Measurements from ENCODE around the gene SGCA.

Gene SGCA

DNA sequence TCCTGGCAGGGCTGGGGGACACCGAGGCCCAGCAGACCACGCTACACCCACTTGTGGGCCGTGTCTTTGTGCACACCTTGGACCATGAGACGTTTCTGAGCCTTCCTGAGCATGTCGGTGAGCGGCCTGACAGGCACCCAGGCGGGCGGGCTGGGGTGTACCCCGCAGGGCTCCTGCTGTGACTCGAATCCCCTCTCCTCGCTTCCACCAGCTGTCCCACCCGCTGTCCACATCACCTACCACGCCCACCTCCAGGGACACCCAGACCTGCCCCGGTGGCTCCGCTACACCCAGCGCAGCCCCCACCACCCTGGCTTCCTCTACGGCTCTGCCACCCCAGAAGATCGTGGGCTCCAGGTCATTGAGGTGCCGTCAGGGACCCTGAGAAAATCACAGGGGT, 1.6 kb downstream of the SGCA start:
- CTCF ChIA-PET, result interaction anchor here (0.6 to 9.6 kb wide), 6 partner anchors 11 to 129 kb away, joined by 3 to 174 read pairs (median 44); no protein-coding TSS in a partner anchor
- POLR2A ChIA-PET, result interaction anchor here (2.7 kb wide), 1 partner anchor 10 kb away, joined by 10 read pairs; no protein-coding TSS in a partner anchor
- Histone ChIP-seq H3K36me3 (ENCODE audit: control insufficient read depth in 2 of 2, insufficient read depth in 1 of 2, low read length in 2 of 2) (no peaks in the 10 kb centered on the region), H3K9me3 (ENCODE audit: control insufficient read depth, insufficient read depth, low read depth, low read length) (no peaks in the 10 kb centered on the region), H3K4me1 (ENCODE audit: control insufficient read depth, insufficient read depth, low read length) (no peaks in the 10 kb centered on the region), H3K4me3 (ENCODE audit: low read depth, low read length) (no peak overlapping the region), H3K27ac (ENCODE audit: extremely low read depth, low read depth, low read length) (no peak overlapping the region)
- TF ChIP-seq ZSCAN23 (tag by site-specific recombination; IDR thresholded peaks at IDR 0.05), result no peak
- no peak for TF ChIP-seq ZNF202 (tag by site-specific recombination; IDR thresholded peaks at IDR 0.05; ENCODE audit: borderline replicate concordance)
- no peak for TF ChIP-seq ZNF133 (tag by site-specific recombination; IDR thresholded peaks at IDR 0.05)
- TF ChIP-seq, protein P1, sequence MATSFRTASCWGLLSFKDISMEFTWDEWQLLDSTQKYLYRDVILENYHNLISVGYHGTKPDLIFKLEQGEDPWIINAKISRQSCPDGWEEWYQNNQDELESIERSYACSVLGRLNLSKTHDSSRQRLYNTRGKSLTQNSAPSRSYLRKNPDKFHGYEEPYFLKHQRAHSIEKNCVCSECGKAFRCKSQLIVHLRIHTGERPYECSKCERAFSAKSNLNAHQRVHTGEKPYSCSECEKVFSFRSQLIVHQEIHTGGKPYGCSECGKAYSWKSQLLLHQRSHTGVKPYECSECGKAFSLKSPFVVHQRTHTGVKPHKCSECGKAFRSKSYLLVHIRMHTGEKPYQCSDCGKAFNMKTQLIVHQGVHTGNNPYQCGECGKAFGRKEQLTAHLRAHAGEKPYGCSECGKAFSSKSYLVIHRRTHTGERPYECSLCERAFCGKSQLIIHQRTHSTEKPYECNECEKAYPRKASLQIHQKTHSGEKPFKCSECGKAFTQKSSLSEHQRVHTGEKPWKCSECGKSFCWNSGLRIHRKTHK (tag by site-specific recombination; IDR thresholded peaks at IDR 0.05), result no peak
- TF ChIP-seq, protein P2, sequence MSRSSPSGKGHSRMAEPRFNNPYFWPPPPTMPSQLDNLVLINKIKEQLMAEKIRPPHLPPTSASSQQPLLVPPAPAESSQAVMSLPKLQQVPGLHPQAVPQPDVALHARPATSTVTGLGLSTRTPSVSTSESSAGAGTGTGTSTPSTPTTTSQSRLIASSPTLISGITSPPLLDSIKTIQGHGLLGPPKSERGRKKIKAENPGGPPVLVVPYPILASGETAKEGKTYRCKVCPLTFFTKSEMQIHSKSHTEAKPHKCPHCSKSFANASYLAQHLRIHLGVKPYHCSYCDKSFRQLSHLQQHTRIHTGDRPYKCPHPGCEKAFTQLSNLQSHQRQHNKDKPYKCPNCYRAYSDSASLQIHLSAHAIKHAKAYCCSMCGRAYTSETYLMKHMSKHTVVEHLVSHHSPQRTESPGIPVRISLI (tag by site-specific recombination; IDR thresholded peaks at IDR 0.05), result no peak
- TF ChIP-seq ZNF239 (tag by site-specific recombination; IDR thresholded peaks at IDR 0.05), result no peak
- TF ChIP-seq, protein P3, sequence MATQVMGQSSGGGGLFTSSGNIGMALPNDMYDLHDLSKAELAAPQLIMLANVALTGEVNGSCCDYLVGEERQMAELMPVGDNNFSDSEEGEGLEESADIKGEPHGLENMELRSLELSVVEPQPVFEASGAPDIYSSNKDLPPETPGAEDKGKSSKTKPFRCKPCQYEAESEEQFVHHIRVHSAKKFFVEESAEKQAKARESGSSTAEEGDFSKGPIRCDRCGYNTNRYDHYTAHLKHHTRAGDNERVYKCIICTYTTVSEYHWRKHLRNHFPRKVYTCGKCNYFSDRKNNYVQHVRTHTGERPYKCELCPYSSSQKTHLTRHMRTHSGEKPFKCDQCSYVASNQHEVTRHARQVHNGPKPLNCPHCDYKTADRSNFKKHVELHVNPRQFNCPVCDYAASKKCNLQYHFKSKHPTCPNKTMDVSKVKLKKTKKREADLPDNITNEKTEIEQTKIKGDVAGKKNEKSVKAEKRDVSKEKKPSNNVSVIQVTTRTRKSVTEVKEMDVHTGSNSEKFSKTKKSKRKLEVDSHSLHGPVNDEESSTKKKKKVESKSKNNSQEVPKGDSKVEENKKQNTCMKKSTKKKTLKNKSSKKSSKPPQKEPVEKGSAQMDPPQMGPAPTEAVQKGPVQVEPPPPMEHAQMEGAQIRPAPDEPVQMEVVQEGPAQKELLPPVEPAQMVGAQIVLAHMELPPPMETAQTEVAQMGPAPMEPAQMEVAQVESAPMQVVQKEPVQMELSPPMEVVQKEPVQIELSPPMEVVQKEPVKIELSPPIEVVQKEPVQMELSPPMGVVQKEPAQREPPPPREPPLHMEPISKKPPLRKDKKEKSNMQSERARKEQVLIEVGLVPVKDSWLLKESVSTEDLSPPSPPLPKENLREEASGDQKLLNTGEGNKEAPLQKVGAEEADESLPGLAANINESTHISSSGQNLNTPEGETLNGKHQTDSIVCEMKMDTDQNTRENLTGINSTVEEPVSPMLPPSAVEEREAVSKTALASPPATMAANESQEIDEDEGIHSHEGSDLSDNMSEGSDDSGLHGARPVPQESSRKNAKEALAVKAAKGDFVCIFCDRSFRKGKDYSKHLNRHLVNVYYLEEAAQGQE (tag by site-specific recombination; IDR thresholded peaks at IDR 0.05), result no peak
- no peak for TF ChIP-seq ZNF266 (tag by site-specific recombination; IDR thresholded peaks at IDR 0.05; ENCODE audit: low read depth)
- TF ChIP-seq ZNF747 (tag by site-specific recombination; IDR thresholded peaks at IDR 0.05), result no peak
- no peak for TF ChIP-seq ZNF610 (tag by site-specific recombination; IDR thresholded peaks at IDR 0.05; ENCODE audit: borderline replicate concordance)
- no peak for TF ChIP-seq ZNF423 (tag by site-specific recombination; IDR thresholded peaks at IDR 0.05)
- no peak for TF ChIP-seq ZNF704 (tag by site-specific recombination; IDR thresholded peaks at IDR 0.05)
- no peak for TF ChIP-seq ZNF596 (tag by site-specific recombination; IDR thresholded peaks at IDR 0.05)

- Histone ChIP-seq H3K36me3 (ENCODE audit: control insufficient read depth in 2 of 2, insufficient read depth in 1 of 2, low read length in 2 of 2) (no peaks in the 10 kb centered on the region), H3K4me3 (ENCODE audit: low read depth, low read length) (no peak overlapping the region), H3K9me3 (ENCODE audit: control insufficient read depth, insufficient read depth, low read depth, low read length) (no peaks in the 10 kb centered on the region), H3K4me1 (ENCODE audit: control insufficient read depth, insufficient read depth, low read length) (no peaks in the 10 kb centered on the region), H3K27ac (ENCODE audit: extremely low read depth, low read depth, low read length) (no peak overlapping the region)
- ChIA-PET CTCF (interaction anchor here (0.6 to 9.6 kb wide), 9 partner anchors 10 to 809 kb away, joined by 3 to 174 read pairs (median 29); partner anchors contain the start of genes COL1A1 and TMEM92), POLR2A (interaction anchor here (1.0 to 2.7 kb wide), 2 partner anchors 10 to 32 kb away, joined by 3 to 10 read pairs; no protein-coding TSS in a partner anchor)
- TF ChIP-seq ZNF776 (tag by site-specific recombination; IDR thresholded peaks at IDR 0.05; ENCODE audit: borderline replicate concordance) (no peak), KLF1 (tag by site-specific recombination; IDR thresholded peaks at IDR 0.05) (no peak), ZNF146 (tag by site-specific recombination; IDR thresholded peaks at IDR 0.05) (no peak), ZNF623 (tag by site-specific recombination; IDR thresholded peaks at IDR 0.05) (no peak), EGR2 (tag by site-specific recombination; IDR thresholded peaks at IDR 0.05; ENCODE audit: low read depth) (no peak), ZBTB44 (tag by site-specific recombination; IDR thresholded peaks at IDR 0.05) (no peak), MZF1 (tag by site-specific recombination; IDR thresholded peaks at IDR 0.05; ENCODE audit: borderline replicate concordance) (no peak), ZNF792 (tag by site-specific recombination; IDR thresholded peaks at IDR 0.05) (no peak)
- TF ChIP-seq, protein P4, sequence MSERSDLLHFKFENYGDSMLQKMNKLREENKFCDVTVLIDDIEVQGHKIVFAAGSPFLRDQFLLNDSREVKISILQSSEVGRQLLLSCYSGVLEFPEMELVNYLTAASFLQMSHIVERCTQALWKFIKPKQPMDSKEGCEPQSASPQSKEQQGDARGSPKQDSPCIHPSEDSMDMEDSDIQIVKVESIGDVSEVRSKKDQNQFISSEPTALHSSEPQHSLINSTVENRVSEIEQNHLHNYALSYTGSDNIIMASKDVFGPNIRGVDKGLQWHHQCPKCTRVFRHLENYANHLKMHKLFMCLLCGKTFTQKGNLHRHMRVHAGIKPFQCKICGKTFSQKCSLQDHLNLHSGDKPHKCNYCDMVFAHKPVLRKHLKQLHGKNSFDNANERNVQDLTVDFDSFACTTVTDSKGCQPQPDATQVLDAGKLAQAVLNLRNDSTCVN (tag by site-specific recombination; optimal IDR thresholded peaks at IDR 0.05), result no peak
- TF ChIP-seq, protein P5, sequence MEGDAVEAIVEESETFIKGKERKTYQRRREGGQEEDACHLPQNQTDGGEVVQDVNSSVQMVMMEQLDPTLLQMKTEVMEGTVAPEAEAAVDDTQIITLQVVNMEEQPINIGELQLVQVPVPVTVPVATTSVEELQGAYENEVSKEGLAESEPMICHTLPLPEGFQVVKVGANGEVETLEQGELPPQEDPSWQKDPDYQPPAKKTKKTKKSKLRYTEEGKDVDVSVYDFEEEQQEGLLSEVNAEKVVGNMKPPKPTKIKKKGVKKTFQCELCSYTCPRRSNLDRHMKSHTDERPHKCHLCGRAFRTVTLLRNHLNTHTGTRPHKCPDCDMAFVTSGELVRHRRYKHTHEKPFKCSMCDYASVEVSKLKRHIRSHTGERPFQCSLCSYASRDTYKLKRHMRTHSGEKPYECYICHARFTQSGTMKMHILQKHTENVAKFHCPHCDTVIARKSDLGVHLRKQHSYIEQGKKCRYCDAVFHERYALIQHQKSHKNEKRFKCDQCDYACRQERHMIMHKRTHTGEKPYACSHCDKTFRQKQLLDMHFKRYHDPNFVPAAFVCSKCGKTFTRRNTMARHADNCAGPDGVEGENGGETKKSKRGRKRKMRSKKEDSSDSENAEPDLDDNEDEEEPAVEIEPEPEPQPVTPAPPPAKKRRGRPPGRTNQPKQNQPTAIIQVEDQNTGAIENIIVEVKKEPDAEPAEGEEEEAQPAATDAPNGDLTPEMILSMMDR (tag by site-specific recombination; IDR thresholded peaks at IDR 0.05), result no peak
Observed at GRCh38 chr17:50168319-50168718, 2.5 kb downstream of the SGCA start.
